SK-N-SH (cell line): ENCODE data around the gene TAOK1. TPM values are rescaled to one million over a fixed set of nuclear protein-coding genes. Genes with fewer than 3 reads are reported as not detected.

ENCODE experiments used
- CTCF ChIA-PET: fragments of 300-600, 350-600 bp; formaldehyde crosslinking; extraction: SDS; loops from one replicate; lab custom pipeline; 2021; lab: Yijun Ruan, JAX
- POLR2A ChIA-PET: fragments of 350-600 bp; sonication (Branson Sonifier 250); formaldehyde crosslinking; extraction: SDS; loops from one replicate; lab custom pipeline; 2020; ENCODE audit warnings: antibody characterized with exemption, inconsistent platforms; lab: Yijun Ruan, JAX
- DNase-seq: peaks from one replicate; pipeline ENCODE4 v3.0.0; 2012
- H2AFZ ChIP-seq: fragments of 200-600 bp; sonication (generic); 2 replicates; pipeline ENCODE4 v1.8.1; 2016; ENCODE audit warnings: antibody characterized with exemption, mild to moderate bottlenecking, low read depth
- H3F3A ChIP-seq: fragments of 200-600 bp; sonication (generic); replicated peaks from 2 replicates; pipeline ENCODE3; 2016; ENCODE audit warnings: antibody characterized with exemption, mild to moderate bottlenecking; ENCODE audit not compliant: insufficient read depth
- H3K27ac ChIP-seq, 2 experiments: fragments of 200-500 bp in 1 of 2; fragments of 200-600 bp in 1 of 2; sonication (Bioruptor generic) in 1 of 2; sonication (generic), shearing (Covaris generic) in 1 of 2; 2 replicates each; pipeline versions ENCODE4 v1.5.1 to v1.6.1; 2014 to 2016; ENCODE audit warnings: low read depth in 2 of 2, inconsistent platforms in 1 of 2, low read length in 1 of 2, mild to moderate bottlenecking in 1 of 2, mixed read lengths in 1 of 2
- H3K27me3 ChIP-seq: fragments of 200-600 bp; sonication (generic), shearing (Covaris generic); 2 replicates; pipeline ENCODE4 v1.6.1; 2016; ENCODE audit warnings: mixed run types; ENCODE audit not compliant: insufficient read depth
- H3K36me3 ChIP-seq, 2 experiments: fragments of 200-500 bp in 1 of 2; fragments of 200-600 bp in 1 of 2; sonication (Bioruptor generic) in 1 of 2; sonication (generic) in 1 of 2; replicated peaks in 1 of 2; 2 replicates each; pipeline versions ENCODE3 to v1.5.1; 2014 to 2016; ENCODE audit warnings: low read length in 1 of 2, mild to moderate bottlenecking in 1 of 2; ENCODE audit not compliant: insufficient read depth in 2 of 2, control insufficient read depth in 1 of 2
- H3K4me1 ChIP-seq, 2 experiments: fragments of 200-500 bp in 1 of 2; fragments of 200-600 bp in 1 of 2; sonication (Bioruptor generic) in 1 of 2; sonication (generic), shearing (Covaris generic) in 1 of 2; 2 replicates each; pipeline versions ENCODE4 v1.5.1 to v1.6.1; 2014 to 2016; ENCODE audit warnings: low read depth in 1 of 2, low read length in 1 of 2, mixed run types in 1 of 2; ENCODE audit not compliant: insufficient read depth in 2 of 2, control insufficient read depth in 1 of 2
- H3K4me2 ChIP-seq: fragments of 200-600 bp; sonication (generic), shearing (Covaris generic); 2 replicates; pipeline ENCODE4 v1.6.1; 2017; ENCODE audit warnings: mixed run types
- H3K4me3 ChIP-seq, 2 experiments: fragments of 200-500 bp in 1 of 2; fragments of 200-600 bp in 1 of 2; sonication (Bioruptor generic) in 1 of 2; sonication (generic), shearing (Covaris generic) in 1 of 2; 2 replicates each; pipeline versions ENCODE4 v1.5.1 to v1.8.1; 2014 to 2016; ENCODE audit warnings: low read depth in 2 of 2, inconsistent platforms in 1 of 2, low read length in 1 of 2, mild to moderate bottlenecking in 1 of 2, mixed read lengths in 1 of 2, moderate library complexity in 1 of 2
- H3K79me2 ChIP-seq: fragments of 200-600 bp; sonication (generic); 2 replicates; pipeline ENCODE4 v1.8.1; 2017; ENCODE audit warnings: mild to moderate bottlenecking; ENCODE audit not compliant: insufficient read depth
- H3K9ac ChIP-seq: fragments of 200-600 bp; sonication (generic); 2 replicates; pipeline ENCODE4 v1.6.1; 2017; ENCODE audit warnings: mixed run types
- H3K9me2 ChIP-seq: fragments of 200-600 bp; sonication (generic); 2 replicates; pipeline ENCODE4 v1.6.1; 2017; ENCODE audit warnings: mixed run types
- H3K9me3 ChIP-seq: fragments of 200-600 bp; sonication (generic); 2 replicates; pipeline ENCODE4 v1.6.1; 2017; ENCODE audit warnings: mixed run types, mild to moderate bottlenecking, moderate library complexity
- H4K20me1 ChIP-seq: fragments of 200-600 bp; sonication (generic); 2 replicates; pipeline ENCODE4 v1.6.1; 2017; ENCODE audit warnings: mild to moderate bottlenecking, mixed run types; ENCODE audit not compliant: insufficient read depth
- CHD2 ChIP-seq: fragments of 150-350 bp; IDR thresholded peaks from 2 replicates; pipeline ENCODE4 v1.6.1; 2018; ENCODE audit warnings: low read length; ENCODE audit not compliant: partially characterized antibody
- EP300 ChIP-seq, 2 experiments: IDR thresholded peaks; 2 replicates each; pipeline versions ENCODE4 v1.4.0 to v1.6.1; 2012; ENCODE audit warnings: borderline replicate concordance in 1 of 2, low read depth in 1 of 2, low read length in 1 of 2
- MAX ChIP-seq: IDR thresholded peaks from 2 replicates; pipeline ENCODE4 v1.4.0; 2012; ENCODE audit warnings: low read depth
- MEF2A ChIP-seq: IDR thresholded peaks from 2 replicates; pipeline ENCODE4 v1.4.0; 2012; ENCODE audit warnings: low read depth, borderline replicate concordance
- MXI1 ChIP-seq: IDR thresholded peaks from 2 replicates; pipeline ENCODE4 v1.6.1; 2012; ENCODE audit warnings: mild to moderate bottlenecking, low read depth, low read length, improper control_type of control experiment
- NRF1 ChIP-seq: IDR thresholded peaks from 2 replicates; pipeline ENCODE4 v1.6.1; 2012; ENCODE audit warnings: low read depth, mild to moderate bottlenecking, low read length
- POLR2AphosphoS5 ChIP-seq: IDR thresholded peaks from 2 replicates; pipeline ENCODE4 v1.6.1; 2012; ENCODE audit warnings: low read depth, low read length
- REST ChIP-seq: IDR thresholded peaks from 2 replicates; pipeline ENCODE4 v1.6.1; 2012; ENCODE audit warnings: mild to moderate bottlenecking, low read depth, low read length, moderate library complexity
- SIN3A ChIP-seq: IDR thresholded peaks from 2 replicates; pipeline ENCODE4 v1.6.1; 2012; ENCODE audit warnings: low read depth, mild to moderate bottlenecking, low read length, moderate library complexity, borderline replicate concordance
- TAF1 ChIP-seq: IDR thresholded peaks from 2 replicates; pipeline ENCODE4 v1.6.1; 2012; ENCODE audit warnings: low read depth, mild to moderate bottlenecking, low read length, moderate library complexity, borderline replicate concordance
- TEAD4 ChIP-seq: IDR thresholded peaks from 2 replicates; pipeline ENCODE4 v1.4.0; 2012; ENCODE audit warnings: mild to moderate bottlenecking, borderline replicate concordance; ENCODE audit not compliant: insufficient read depth
- WGBS: methylation state at CpG from one replicate; pipeline ENCODE4 v1.1.6; 2017; ENCODE audit warnings: low lambda C conversion rate; 5-methylcytosine and 5-hydroxymethylcytosine counted together
- polyA plus RNA-seq, 3 experiments: library from polyadenylated mRNA; depleted of rRNA; stranded (reverse); fragments of >200 nt; gene quantifications; 2 replicates each; pipeline ENCODE4 v1.2.3, GENCODE V29; 2012
- TF ChIP-seq, protein P1 (sequence below): fragments of 150-350 bp; IDR thresholded peaks from 2 replicates; pipeline ENCODE4 v1.6.1; 2017; ENCODE audit warnings: antibody characterized with exemption, low read length, low read depth, borderline replicate concordance

The TAOK1 gene
- polyA plus RNA-seq, 1 of the 3 experiments (the other 2 are of a cell fraction) = 5.9 TPM

DNA sequence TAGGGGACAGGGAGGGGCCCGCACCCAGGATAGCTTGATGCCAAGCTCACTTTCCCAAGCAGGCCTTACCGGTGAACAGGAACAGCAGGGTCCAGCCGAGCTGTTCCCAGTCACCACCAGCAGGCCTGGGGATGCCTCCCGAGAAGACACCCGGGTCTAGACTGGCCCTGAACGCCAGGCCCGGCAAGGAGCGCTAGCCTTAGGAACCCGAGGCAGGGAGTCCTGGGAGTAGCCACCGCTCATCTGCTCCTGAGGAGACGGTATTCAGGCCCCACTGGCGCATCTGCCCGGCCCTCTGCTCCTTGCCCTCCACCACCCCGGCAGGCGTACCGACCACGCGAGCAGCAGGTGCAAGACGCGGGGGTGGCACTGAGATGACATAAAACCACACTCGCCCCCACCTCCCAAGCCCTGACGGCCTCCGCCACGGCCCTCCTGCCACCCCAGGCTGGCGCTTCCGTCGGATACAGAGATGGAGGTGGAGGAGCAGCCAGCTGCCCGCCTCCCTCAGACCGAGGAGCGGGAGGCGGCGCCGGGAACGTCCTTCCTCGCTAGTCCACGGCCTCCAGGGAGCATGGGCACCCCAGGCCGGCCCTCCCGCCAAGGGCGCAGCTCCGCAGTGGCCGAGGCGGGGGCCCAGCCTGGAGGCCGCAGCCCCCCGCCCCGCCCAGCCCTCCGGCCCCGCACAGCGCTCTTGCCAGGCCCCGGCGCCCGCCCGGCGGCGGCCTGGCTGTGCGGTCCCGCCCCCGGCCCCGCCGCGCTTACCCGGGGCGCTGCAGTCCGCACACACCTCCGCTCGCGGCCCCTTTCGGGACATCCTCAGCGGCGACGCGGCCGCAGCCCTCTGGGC lies 198.6 kb downstream of the TAOK1 start:
- WGBS = under 1% methylated on average over 24 of the region's 72 CpGs
- Histone ChIP-seq H3K4me3 (peak overlapping the region; percentile 89 to 91), H3K36me3 (no peaks in the 10 kb centered on the region), H3F3A (peaks cover 29% of the 10 kb centered on the region), H3K9me2 (no peaks in the 10 kb centered on the region), H4K20me1 (peaks cover 51% of the 10 kb centered on the region), H3K9ac (peak overlapping the region; percentile 80), H3K27me3 (no peaks in the 10 kb centered on the region), H3K79me2 (peaks cover 52% of the 10 kb centered on the region), H2AFZ (no peak overlapping the region; the same call in 1 of the 2 replicates), H3K27ac (peak overlapping the region; percentile 44 to 74; a peak in 3 of 4 replicates), H3K4me2 (peak overlapping the region; percentile 99), H3K4me1 (peaks cover 41 to 66% of the 10 kb centered on the region in 2 experiments), H3K9me3 (no peaks in the 10 kb centered on the region)
- peak; percentile 58 for DNase-seq
- ChIA-PET POLR2A (interaction anchor here (1.0 to 1.6 kb wide), 2 partner anchors 12 to 15 kb away, joined by 3 to 6 read pairs; no protein-coding TSS in a partner anchor), CTCF (interaction anchor here (0.8 to 12.7 kb wide), 7 partner anchors 9 to 345 kb away, joined by 3 to 166 read pairs (median 4); partner anchors contain the start of genes ABHD15 and TP53I13)
- 0 out of 2 replicates have a peak, but pooled peaks have one; percentile 35 for TF ChIP-seq MXI1
- TF ChIP-seq NRF1 = 0 out of 2 replicates have a peak, but pooled peaks have one; percentile 7
- TF ChIP-seq, protein P1, sequence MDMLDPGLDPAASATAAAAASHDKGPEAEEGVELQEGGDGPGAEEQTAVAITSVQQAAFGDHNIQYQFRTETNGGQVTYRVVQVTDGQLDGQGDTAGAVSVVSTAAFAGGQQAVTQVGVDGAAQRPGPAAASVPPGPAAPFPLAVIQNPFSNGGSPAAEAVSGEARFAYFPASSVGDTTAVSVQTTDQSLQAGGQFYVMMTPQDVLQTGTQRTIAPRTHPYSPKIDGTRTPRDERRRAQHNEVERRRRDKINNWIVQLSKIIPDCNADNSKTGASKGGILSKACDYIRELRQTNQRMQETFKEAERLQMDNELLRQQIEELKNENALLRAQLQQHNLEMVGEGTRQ = no peak

DNA sequence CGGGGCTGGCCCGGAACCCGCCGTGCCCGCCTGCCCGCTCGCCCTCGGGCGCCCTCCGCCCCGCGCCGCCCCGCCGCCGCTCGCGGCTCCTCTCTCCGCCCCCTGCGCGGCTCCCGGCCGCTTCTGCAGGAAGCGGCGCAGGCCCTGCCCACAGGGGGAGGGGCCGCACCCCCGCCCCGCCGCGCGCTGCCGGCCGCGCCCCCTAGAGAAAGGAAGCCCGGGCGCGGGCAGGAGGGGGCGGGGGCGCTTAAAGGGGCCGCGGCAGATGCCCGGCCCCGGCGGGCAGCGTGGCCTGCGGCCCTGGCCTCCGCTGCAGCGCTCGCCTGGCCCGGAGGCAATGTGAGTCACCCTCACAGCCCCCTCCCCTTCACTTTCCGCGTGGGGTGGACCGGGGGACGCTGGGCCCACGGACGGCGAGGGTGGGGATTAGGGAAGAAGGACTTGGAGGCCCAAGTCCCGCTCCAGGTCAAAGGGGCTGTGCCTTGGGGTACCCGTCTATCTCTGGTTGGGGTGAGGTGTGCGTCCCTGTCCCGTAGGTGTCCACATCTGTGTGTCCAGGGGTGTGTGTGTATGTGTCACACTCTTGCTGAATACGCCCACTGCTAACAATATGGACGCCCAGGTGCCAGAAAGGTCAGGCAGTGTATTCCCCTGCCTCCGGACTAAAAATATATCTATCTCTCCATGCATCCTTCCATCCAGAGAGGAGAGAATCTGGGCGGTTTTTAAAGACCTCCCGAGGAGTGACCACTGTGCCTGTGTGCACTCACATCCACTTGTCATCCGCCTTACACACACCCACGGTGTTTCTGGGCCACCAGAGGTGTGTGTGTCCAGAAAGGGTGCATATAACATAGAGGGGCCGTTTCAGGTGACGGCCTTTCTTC lies 199.6 kb downstream of the TAOK1 start, which contains the start of gene GIT1:
Gene GIT1, minus strand, starts transcription at position 125 of the 887 bp plus-strand sequence. CDS start 270 bp downstream, outside the sequence.
- Histone ChIP-seq H3F3A (peaks cover 29% of the 10 kb centered on the region), H3K79me2 (peaks cover 46% of the 10 kb centered on the region), H3K4me2 (peak within 1 kb of the TSS; percentile 99), H3K4me1 (peaks cover 41 to 65% of the 10 kb centered on the region in 2 experiments), H3K36me3 (no peaks in the 10 kb centered on the region), H4K20me1 (peaks cover 41% of the 10 kb centered on the region), H3K27ac (peak within 1 kb of the TSS; percentile 64 to 91), H3K4me3 (peak within 1 kb of the TSS; percentile 89 to 91), H3K27me3 (no peaks in the 10 kb centered on the region), H3K9me3 (no peaks in the 10 kb centered on the region), H2AFZ (peak within 1 kb of the TSS; percentile 91; the same call in 1 of the 2 replicates), H3K9ac (peak within 1 kb of the TSS; percentile 80), H3K9me2 (no peaks in the 10 kb centered on the region)
- POLR2A ChIA-PET = no interaction called here
- CTCF ChIA-PET = interaction anchor here (1.2 to 12.7 kb wide), 6 partner anchors 10 to 342 kb away, joined by 3 to 166 read pairs (median 12); partner anchors contain the start of genes ABHD15 and TP53I13
- peak; percentile 82 for TF ChIP-seq NRF1
- TF ChIP-seq MAX = peak; percentile 39; the same call in 1 of the 2 replicates
- no peak; the same call in 1 of the 2 replicates for TF ChIP-seq POLR2AphosphoS5
- peak; percentile 56; the same call in 1 of the 2 replicates for TF ChIP-seq MXI1
- no peak for TF ChIP-seq SIN3A
- peak; percentile 46 for TF ChIP-seq TAF1
- TF ChIP-seq TEAD4 = no peak
- TF ChIP-seq CHD2 = peak; percentile 51
- no peak for TF ChIP-seq EP300 (IDR thresholded peaks at IDR 0.05; ENCODE audit: borderline replicate concordance in 1 of 2, low read depth in 1 of 2, low read length in 1 of 2)
- TF ChIP-seq MEF2A = no peak
- 0 out of 2 replicates have a peak, but pooled peaks have one; percentile 39 for TF ChIP-seq REST
- DNase-seq = peak; percentile 98
- 30% methylated on average over 18 of the region's 70 CpGs for WGBS
